NT2/D1 (cell line): Measurements from ENCODE around the gene SYNPO2L.

Experiments
- DNase-seq: peaks from one replicate; pipeline ENCODE4 v3.0.0-alpha.2; 2011; ENCODE audit warnings: low read depth, low spot score
- H3K27me3 ChIP-seq: 2 replicates; pipeline ENCODE4 v1.6.0; 2011; ENCODE audit warnings: mild to moderate bottlenecking; ENCODE audit not compliant: insufficient read length, insufficient read depth
- H3K36me3 ChIP-seq: 2 replicates; pipeline ENCODE4 v1.6.1; 2011; ENCODE audit warnings: mild to moderate bottlenecking, low read length, mixed read lengths; ENCODE audit not compliant: insufficient read depth, insufficient read length
- H3K4me1 ChIP-seq: 2 replicates; pipeline ENCODE4 v1.5.1; 2011; ENCODE audit not compliant: insufficient read depth, insufficient read length
- H3K4me3 ChIP-seq: 2 replicates; pipeline ENCODE4 v1.5.1; 2011; ENCODE audit warnings: low read depth; ENCODE audit not compliant: insufficient read length
- H3K9ac ChIP-seq: 2 replicates; pipeline ENCODE4 v1.6.0; 2011; ENCODE audit warnings: low read depth; ENCODE audit not compliant: insufficient read length
- H3K9me3 ChIP-seq: 2 replicates; pipeline ENCODE4 v1.5.1; 2011; ENCODE audit warnings: mild to moderate bottlenecking, low read length; ENCODE audit not compliant: insufficient read depth
- SUZ12 ChIP-seq: IDR thresholded peaks from 2 replicates; pipeline ENCODE4 v1.6.1; 2011; ENCODE audit not compliant: insufficient read length, insufficient read depth; ENCODE audit errors: extremely low read depth
- YY1 ChIP-seq: IDR thresholded peaks from 2 replicates; pipeline ENCODE4 v1.6.1; 2011; ENCODE audit not compliant: insufficient read length, insufficient read depth
- ZNF274 ChIP-seq: IDR thresholded peaks from 2 replicates; pipeline ENCODE4 v1.6.1; 2011; ENCODE audit warnings: mild to moderate bottlenecking, low read depth, low read length

The SYNPO2L gene

GRCh38 chr10:73644767-73645166, 11.1 kb downstream of the SYNPO2L start:
- H3K4me3 ChIP-seq, result no peak overlapping the region
- H3K27me3 ChIP-seq, result no peaks in the 10 kb centered on the region
- peaks cover 3% of the 10 kb centered on the region for H3K4me1 ChIP-seq
- H3K9me3 ChIP-seq, result no peaks in the 10 kb centered on the region
- H3K9ac ChIP-seq, result no peak overlapping the region
- TF ChIP-seq YY1, result no peak
- no peak for TF ChIP-seq SUZ12
- no peak for TF ChIP-seq ZNF274
- no peak for DNase-seq
- no peaks in the 10 kb centered on the region for H3K36me3 ChIP-seq

- peaks cover 3% of the 10 kb centered on the region for H3K4me1 ChIP-seq
- no peak overlapping the region for H3K9ac ChIP-seq
- H3K4me3 ChIP-seq, result no peak overlapping the region
- no peaks in the 10 kb centered on the region for H3K36me3 ChIP-seq
- peak; percentile 40 for DNase-seq
- H3K9me3 ChIP-seq, result no peaks in the 10 kb centered on the region
- TF ChIP-seq SUZ12, result no peak
- TF ChIP-seq ZNF274, result no peak
- TF ChIP-seq YY1, result no peak
- no peaks in the 10 kb centered on the region for H3K27me3 ChIP-seq
These were observed 11.7 kb downstream of the SYNPO2L start for GRCh38 chr10:73644015-73644743.

GRCh38 chr10:73643362-73643761, 12.5 kb downstream of the SYNPO2L start:
- no peaks in the 10 kb centered on the region for H3K9me3 ChIP-seq
- no peaks in the 10 kb centered on the region for H3K36me3 ChIP-seq
- TF ChIP-seq SUZ12, result no peak
- no peak for TF ChIP-seq ZNF274
- no peak for TF ChIP-seq YY1
- no peak overlapping the region for H3K4me3 ChIP-seq
- no peaks in the 10 kb centered on the region for H3K27me3 ChIP-seq
- no peak for DNase-seq
- no peak overlapping the region for H3K9ac ChIP-seq
- H3K4me1 ChIP-seq, result peaks cover 3% of the 10 kb centered on the region

GRCh38 chr10:73641328-73642060, 14.3 kb downstream of the SYNPO2L start, which contains the start of gene MYOZ1:
MYOZ1 (minus strand) TSS chr10:73641474; CDS start chr10:73640017, 1,457 bp downstream.
- Histone ChIP-seq H3K36me3 (no peaks in the 10 kb centered on the region), H3K9me3 (no peaks in the 10 kb centered on the region), H3K4me3 (no peak within 1 kb of the TSS), H3K4me1 (peaks cover 2% of the 10 kb centered on the region), H3K27me3 (no peaks in the 10 kb centered on the region), H3K9ac (no peak within 1 kb of the TSS)
- DNase-seq, result no peak
- TF ChIP-seq ZNF274 (no peak), SUZ12 (no peak)

- TF ChIP-seq ZNF274, result no peak
- no peak for TF ChIP-seq SUZ12
- no peak for TF ChIP-seq YY1
- no peak overlapping the region for H3K9ac ChIP-seq
- H3K27me3 ChIP-seq, result no peaks in the 10 kb centered on the region
- no peaks in the 10 kb centered on the region for H3K4me1 ChIP-seq
- no peaks in the 10 kb centered on the region for H3K36me3 ChIP-seq
- no peak for DNase-seq
- H3K4me3 ChIP-seq, result no peak overlapping the region
- no peaks in the 10 kb centered on the region for H3K9me3 ChIP-seq
These were observed 16.5 kb downstream of the SYNPO2L start for GRCh38 chr10:73639286-73639685.

- Histone ChIP-seq H3K9ac (no peak overlapping the region), H3K4me3 (no peak overlapping the region), H3K36me3 (no peaks in the 10 kb centered on the region), H3K9me3 (no peaks in the 10 kb centered on the region), H3K4me1 (no peaks in the 10 kb centered on the region), H3K27me3 (no peaks in the 10 kb centered on the region)
- no peak for TF ChIP-seq SUZ12
- TF ChIP-seq YY1, result no peak
- TF ChIP-seq ZNF274, result no peak
- DNase-seq, result no peak
These were observed 20.0 kb downstream of the SYNPO2L start for GRCh38 chr10:73635781-73636180.

DNA sequence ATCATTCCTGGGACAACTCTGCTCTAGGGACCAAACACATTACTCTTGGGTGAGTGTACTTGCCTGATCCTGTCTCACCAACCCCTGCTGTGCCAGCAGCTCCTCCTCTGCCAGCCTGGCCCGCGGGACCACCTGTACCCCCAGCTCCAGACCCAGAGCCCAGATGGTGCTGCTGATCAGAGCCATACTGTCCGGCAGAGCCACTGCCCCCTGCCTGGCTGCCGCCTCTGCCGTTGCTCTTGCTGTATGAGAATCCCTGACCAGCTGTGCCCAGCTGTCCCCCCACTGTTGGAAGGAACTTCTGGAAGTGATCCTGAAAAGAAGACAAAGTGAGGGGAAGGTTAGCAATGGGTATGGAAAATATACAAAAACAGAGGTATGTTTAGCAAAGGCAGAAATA, 21.4 kb downstream of the SYNPO2L start:
- Histone ChIP-seq H3K4me3 (no peak overlapping the region), H3K9ac (no peak overlapping the region), H3K9me3 (no peaks in the 10 kb centered on the region), H3K4me1 (no peaks in the 10 kb centered on the region), H3K36me3 (no peaks in the 10 kb centered on the region), H3K27me3 (no peaks in the 10 kb centered on the region)
- DNase-seq, result no peak
- TF ChIP-seq YY1 (no peak), SUZ12 (no peak), ZNF274 (no peak)
